IMR-90 (cell line): ENCODE data around the gene ACTL6B. TPM values are rescaled to one million over a fixed set of nuclear protein-coding genes. Genes with fewer than 3 reads are reported as not detected.

Source experiments
- ATAC-seq: fragments of 200-7000 bp; cut with Tn5 transposase; 2 replicates; pipeline ENCODE4 v1.9.1; 2020; ENCODE audit warnings: low read depth, mild to moderate bottlenecking, moderate library complexity
- BruUV-seq: library from RNA; stranded (reverse); fragments of 400-500 nt; replicated peaks from 2 replicates; lab custom pipeline; 2021; lab: Mats Ljungman, UMichigan
- CTCF ChIA-PET: fragments of 300-600 bp; formaldehyde crosslinking; extraction: SDS; loops from one replicate; lab custom pipeline; 2021; ENCODE audit warnings: antibody characterized with exemption; lab: Yijun Ruan, JAX
- POLR2A ChIA-PET: fragments of 300-600 bp; sonication (Branson Sonifier 250); formaldehyde crosslinking; loops from one replicate; lab custom pipeline; 2022; ENCODE audit warnings: antibody characterized with exemption; ENCODE audit not compliant: unreplicated experiment; lab: Charles Lee
- DNase-seq: peaks from one replicate; pipeline ENCODE4 v3.0.0; 2013
- H2AFZ ChIP-seq: replicated peaks from 2 replicates; pipeline ENCODE3; 2013; ENCODE audit warnings: low read length, mild to moderate bottlenecking; ENCODE audit not compliant: poor library complexity
- H2AK5ac ChIP-seq: 2 replicates; pipeline ENCODE4 v1.6.1; 2013; ENCODE audit warnings: low read depth, low read length, inconsistent platforms
- H2AK9ac ChIP-seq: replicated peaks from 2 replicates; pipeline ENCODE3; 2013; ENCODE audit warnings: mild to moderate bottlenecking, low read depth, low read length, moderate library complexity; ENCODE audit not compliant: poor library complexity
- H2BK120ac ChIP-seq: 2 replicates; pipeline ENCODE4 v1.6.1; 2013; ENCODE audit warnings: low read depth, low read length, inconsistent platforms
- H2BK15ac ChIP-seq: 3 replicates; pipeline ENCODE4 v1.6.1; 2013; ENCODE audit warnings: low read depth, low read length, inconsistent platforms
- H2BK20ac ChIP-seq: 2 replicates; pipeline ENCODE4 v1.6.1; 2013; ENCODE audit warnings: low read depth, mild to moderate bottlenecking, inconsistent platforms, low read length, moderate library complexity
- H2BK5ac ChIP-seq: 2 replicates; pipeline ENCODE4 v1.6.1; 2013; ENCODE audit warnings: mild to moderate bottlenecking, low read depth, low read length, inconsistent platforms; ENCODE audit not compliant: poor library complexity, severe bottlenecking
- H3K14ac ChIP-seq: replicated peaks from 2 replicates; pipeline ENCODE4 v1.6.1; 2013; ENCODE audit warnings: low read depth, low read length, inconsistent platforms
- H3K18ac ChIP-seq: 2 replicates; pipeline ENCODE4 v1.6.1; 2013; ENCODE audit warnings: low read depth, low read length, control low read depth
- H3K23ac ChIP-seq: 2 replicates; pipeline ENCODE4 v1.6.1; 2013; ENCODE audit warnings: low read depth, low read length, inconsistent platforms
- H3K27ac ChIP-seq: 2 replicates; pipeline ENCODE4 v1.5.1; 2013; ENCODE audit warnings: mild to moderate bottlenecking, control low read depth, low read length; ENCODE audit not compliant: insufficient read depth
- H3K27me3 ChIP-seq: 2 replicates; pipeline ENCODE4 v1.6.1; 2013; ENCODE audit warnings: low read length; ENCODE audit not compliant: control insufficient read depth, insufficient read depth
- H3K36me3 ChIP-seq: 2 replicates; pipeline ENCODE4 v1.6.1; 2013; ENCODE audit warnings: low read length, mixed read lengths; ENCODE audit not compliant: control insufficient read depth, insufficient read depth
- H3K4ac ChIP-seq: 2 replicates; pipeline ENCODE4 v1.6.1; 2013; ENCODE audit warnings: low read depth, low read length, inconsistent platforms
- H3K4me1 ChIP-seq: 2 replicates; pipeline ENCODE4 v1.6.1; 2013; ENCODE audit warnings: low read length, mixed read lengths; ENCODE audit not compliant: control insufficient read depth, insufficient read depth
- H3K4me2 ChIP-seq: 2 replicates; pipeline ENCODE4 v1.6.1; 2013; ENCODE audit warnings: low read depth, mild to moderate bottlenecking, control low read depth, low read length, moderate library complexity
- H3K4me3 ChIP-seq: 2 replicates; pipeline ENCODE4 v1.5.1; 2013; ENCODE audit warnings: low read depth, mild to moderate bottlenecking, control low read depth, low read length, moderate library complexity; ENCODE audit not compliant: insufficient read depth
- H3K56ac ChIP-seq: 2 replicates; pipeline ENCODE4 v1.6.1; 2013; ENCODE audit warnings: low read length, inconsistent platforms; ENCODE audit not compliant: insufficient read depth; ENCODE audit errors: extremely low read depth
- H3K79me1 ChIP-seq, 2 experiments: 2 replicates each; pipeline ENCODE4 v1.6.1; 2013; ENCODE audit warnings: low read length in 2 of 2, inconsistent platforms in 1 of 2, low read depth in 1 of 2
- H3K9ac ChIP-seq: 2 replicates; pipeline ENCODE4 v1.6.1; 2013; ENCODE audit warnings: low read depth, low read length, control low read depth
- H3K9me1 ChIP-seq: 2 replicates; pipeline ENCODE4 v1.6.1; 2013; ENCODE audit warnings: low read length, inconsistent platforms; ENCODE audit not compliant: insufficient read depth
- H3K9me3 ChIP-seq: 2 replicates; pipeline ENCODE4 v1.6.1; 2013; ENCODE audit warnings: low read length; ENCODE audit not compliant: control insufficient read depth, insufficient read depth
- H4K20me1 ChIP-seq: 2 replicates; pipeline ENCODE4 v1.6.1; 2013; ENCODE audit warnings: low read length, inconsistent platforms; ENCODE audit not compliant: insufficient read depth
- H4K5ac ChIP-seq: 2 replicates; pipeline ENCODE4 v1.6.1; 2013; ENCODE audit warnings: mild to moderate bottlenecking, low read depth, low read length, control low read depth
- H4K8ac ChIP-seq, 2 experiments: 2 replicates each; pipeline ENCODE4 v1.6.1; 2013; ENCODE audit warnings: low read depth in 2 of 2, low read length in 2 of 2, control low read depth in 1 of 2, inconsistent platforms in 1 of 2
- H4K91ac ChIP-seq: 2 replicates; pipeline ENCODE4 v1.6.1; 2013; ENCODE audit warnings: low read depth, low read length, inconsistent platforms; ENCODE audit not compliant: insufficient read depth
- MAZ ChIP-seq: IDR thresholded peaks from 2 replicates; pipeline ENCODE4 v1.6.1; 2012; ENCODE audit warnings: low read depth, mild to moderate bottlenecking, low read length, improper control_type of control experiment, moderate library complexity, borderline replicate concordance
- POLR2A ChIP-seq: IDR thresholded peaks from 2 replicates; pipeline ENCODE4 v1.6.1; 2012; ENCODE audit warnings: mild to moderate bottlenecking, low read depth, low read length
- WGBS, 2 experiments: methylation state at CpG; one replicate each; pipeline versions ENCODE4 v1.1.5 to v1.1.7; 2013; ENCODE audit warnings: missing lambda C conversion rate in 2 of 2; ENCODE audit not compliant: insufficient read length in 1 of 2; ENCODE audit errors: extremely low coverage in 2 of 2; 5-methylcytosine and 5-hydroxymethylcytosine counted together
- dilution Hi-C: fragments of 300-500 bp; cut with HindIII; formaldehyde crosslinking; loops from one replicate; pipeline ENCODE4 v1.14.3; 2018; ENCODE audit warnings: low sequenced_read_pairs; ENCODE audit not compliant: unreplicated experiment
- in situ Hi-C: fragments of 300-500 bp; cut with MboI; formaldehyde crosslinking; loops from 3 replicates; pipeline ENCODE4 v1.14.3; 2019; ENCODE audit warnings: low sequenced_read_pairs, inconsistent platforms, mixed read lengths
- intact Hi-C: fragments of 100-400 bp; cut with micrococcal nuclease; formaldehyde crosslinking; loops from 2 replicates; pipeline ENCODE4 v1.10.0; 2022
- polyA plus RNA-seq, 3 experiments: library from polyadenylated mRNA; depleted of rRNA; stranded (reverse); fragments of >200 nt; gene quantifications; 2 replicates each; pipeline ENCODE4 v1.2.3, GENCODE V29; 2012; ENCODE audit warnings: low replicate concordance in 1 of 3
- total RNA-seq: library from RNA; depleted of rRNA; stranded (reverse); fragments of >200 nt; gene quantifications from 2 replicates; pipeline ENCODE4 v1.2.3, GENCODE V29; 2012
- TF ChIP-seq, protein P1 (sequence below): conservative IDR thresholded peaks from 2 replicates; pipeline ENCODE4 v1.5.1; 2012; ENCODE audit warnings: mild to moderate bottlenecking, low read depth, low read length, improper control_type of control experiment

ACTL6B gene
- total and polyA plus RNA-seq, 2 of the 4 experiments (the other 2 are of a cell fraction), result not detected

DNA sequence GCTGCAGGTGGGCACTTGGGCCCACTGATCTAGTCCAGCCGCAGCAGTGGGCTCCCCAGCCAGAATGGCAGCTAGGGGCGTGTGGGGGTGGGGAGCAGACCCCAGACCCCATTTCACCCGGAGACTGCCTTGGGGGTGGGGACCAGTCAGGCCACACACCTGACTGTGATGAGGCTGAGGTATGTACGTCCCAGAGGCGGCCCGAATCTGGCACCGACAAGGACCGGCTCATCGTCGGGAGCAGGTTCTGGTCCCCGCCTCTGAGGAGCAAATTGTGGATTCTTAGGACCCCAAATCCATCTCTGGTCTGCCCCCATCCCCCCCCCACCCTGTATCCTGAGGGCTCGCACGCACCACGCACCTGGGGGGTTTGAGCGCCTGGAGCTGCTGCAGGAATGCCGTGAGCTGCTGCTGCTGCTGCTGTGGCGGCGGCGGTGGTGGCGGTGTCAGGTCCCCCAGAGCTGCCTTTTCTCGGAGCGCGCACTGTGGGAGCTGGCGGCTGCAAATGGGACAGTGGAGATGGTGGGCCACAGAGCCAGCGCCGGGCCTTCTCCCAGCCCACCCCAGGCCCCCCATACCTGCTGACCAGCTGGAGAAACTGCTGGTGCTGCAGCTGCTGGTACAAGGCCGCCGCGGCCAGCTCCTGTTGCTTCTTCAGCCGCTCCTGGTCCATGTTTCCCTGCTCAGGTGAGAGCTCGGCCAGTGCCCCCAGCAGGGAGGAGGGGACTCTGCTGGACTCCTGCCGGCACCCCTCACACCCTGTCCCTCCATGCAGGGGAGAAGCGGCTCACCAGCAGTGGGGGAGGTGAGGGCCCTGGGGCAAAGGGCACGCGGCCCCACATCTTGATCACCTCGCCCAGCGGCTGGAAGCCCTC lies 27.6 kb upstream of the ACTL6B start:
- Histone ChIP-seq H3K4me3 (no peak overlapping the region), H2BK120ac (no peak overlapping the region), H2AK9ac (no peak overlapping the region), H3K18ac (no peak overlapping the region), H2BK15ac (no peak overlapping the region), H3K9me1 (no peaks in the 10 kb centered on the region), H3K27me3 (no peaks in the 10 kb centered on the region), H4K91ac (no peak overlapping the region), H2BK5ac (no peak overlapping the region), H3K4me2 (no peak overlapping the region), H3K56ac (no peak overlapping the region), H3K79me1 (peaks cover 10 to 37% of the 10 kb centered on the region in 2 experiments), H4K20me1 (peaks cover 46% of the 10 kb centered on the region), H2BK20ac (no peak overlapping the region), H3K36me3 (peaks cover 85% of the 10 kb centered on the region), H2AK5ac (no peak overlapping the region), H4K8ac (no peak overlapping the region), H4K5ac (no peak overlapping the region), H2AFZ (no peak overlapping the region), H3K27ac (no peak overlapping the region), H3K14ac (no peak overlapping the region), H3K9ac (no peak overlapping the region), H3K4me1 (peaks cover 11% of the 10 kb centered on the region), H3K9me3 (no peaks in the 10 kb centered on the region), H3K4ac (no peak overlapping the region), H3K23ac (no peak overlapping the region)
- in situ Hi-C loops (no loop called here), intact Hi-C loops (no loop called here), dilution Hi-C loops (no loop called here)
- DNase-seq, result no peak
- WGBS, 2 experiments, result 99% methylated on average over 16 of the region's 37 CpGs; no CpG with 5 or more reads in 1 of the 2 experiments
- no peak for TF ChIP-seq POLR2A
- no peak for TF ChIP-seq MAZ
- TF ChIP-seq, protein P1, sequence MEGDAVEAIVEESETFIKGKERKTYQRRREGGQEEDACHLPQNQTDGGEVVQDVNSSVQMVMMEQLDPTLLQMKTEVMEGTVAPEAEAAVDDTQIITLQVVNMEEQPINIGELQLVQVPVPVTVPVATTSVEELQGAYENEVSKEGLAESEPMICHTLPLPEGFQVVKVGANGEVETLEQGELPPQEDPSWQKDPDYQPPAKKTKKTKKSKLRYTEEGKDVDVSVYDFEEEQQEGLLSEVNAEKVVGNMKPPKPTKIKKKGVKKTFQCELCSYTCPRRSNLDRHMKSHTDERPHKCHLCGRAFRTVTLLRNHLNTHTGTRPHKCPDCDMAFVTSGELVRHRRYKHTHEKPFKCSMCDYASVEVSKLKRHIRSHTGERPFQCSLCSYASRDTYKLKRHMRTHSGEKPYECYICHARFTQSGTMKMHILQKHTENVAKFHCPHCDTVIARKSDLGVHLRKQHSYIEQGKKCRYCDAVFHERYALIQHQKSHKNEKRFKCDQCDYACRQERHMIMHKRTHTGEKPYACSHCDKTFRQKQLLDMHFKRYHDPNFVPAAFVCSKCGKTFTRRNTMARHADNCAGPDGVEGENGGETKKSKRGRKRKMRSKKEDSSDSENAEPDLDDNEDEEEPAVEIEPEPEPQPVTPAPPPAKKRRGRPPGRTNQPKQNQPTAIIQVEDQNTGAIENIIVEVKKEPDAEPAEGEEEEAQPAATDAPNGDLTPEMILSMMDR, result no peak
- CTCF ChIA-PET, result interaction anchor here (0.8 kb wide), 1 partner anchor 8 kb away, joined by 3 read pairs; no protein-coding TSS in a partner anchor
- POLR2A ChIA-PET, result no interaction called here
- no peak for ATAC-seq
- no TSS peak for BruUV-seq
